H9 (cell line): Measurements from ENCODE around the gene EIF1AD. TPM values are rescaled to one million over a fixed set of nuclear protein-coding genes. Genes with fewer than 3 reads are reported as not detected.

Experiments used
- DNase-seq: peaks from one replicate; pipeline ENCODE4 v3.0.0-alpha.2; 2017
- H2AFZ ChIP-seq: one replicate; pipeline ENCODE4 v1.6.1; 2013; ENCODE audit warnings: mild to moderate bottlenecking, low read length, control low read depth, moderate library complexity
- H2AK5ac ChIP-seq: 2 replicates; pipeline ENCODE4 v1.6.1; 2013; ENCODE audit warnings: low read length, control low read depth, mixed read lengths; ENCODE audit not compliant: insufficient read length
- H2BK120ac ChIP-seq: one replicate; pipeline ENCODE4 v1.6.1; 2013; ENCODE audit warnings: low read depth, mild to moderate bottlenecking, low read length, control low read depth, inconsistent platforms; ENCODE audit not compliant: poor library complexity, severe bottlenecking
- H2BK12ac ChIP-seq: 2 replicates; pipeline ENCODE4 v1.6.1; 2013; ENCODE audit warnings: low read length, control low read depth, mixed read lengths, low read depth; ENCODE audit not compliant: insufficient read length
- H2BK15ac ChIP-seq: 2 replicates; pipeline ENCODE4 v1.6.1; 2013; ENCODE audit warnings: low read depth, low read length, control low read depth
- H2BK20ac ChIP-seq: one replicate; pipeline ENCODE4 v1.6.1; 2013; ENCODE audit warnings: low read depth, mild to moderate bottlenecking, low read length, control low read depth, inconsistent platforms; ENCODE audit not compliant: poor library complexity, severe bottlenecking
- H2BK5ac ChIP-seq: 2 replicates; pipeline ENCODE4 v1.6.1; 2013; ENCODE audit warnings: low read length, control low read depth, mixed read lengths; ENCODE audit not compliant: insufficient read length
- H3K14ac ChIP-seq: 2 replicates; pipeline ENCODE4 v1.6.1; 2013; ENCODE audit warnings: low read length, control low read depth; ENCODE audit not compliant: insufficient read depth
- H3K18ac ChIP-seq: 2 replicates; pipeline ENCODE4 v1.6.1; 2013; ENCODE audit warnings: low read depth, mild to moderate bottlenecking, mixed read lengths, low read length, control low read depth; ENCODE audit not compliant: insufficient read length
- H3K23ac ChIP-seq: 2 replicates; pipeline ENCODE4 v1.6.1; 2013; ENCODE audit warnings: low read length, control low read depth, mixed read lengths, low read depth; ENCODE audit not compliant: insufficient read length
- H3K23me2 ChIP-seq: 2 replicates; pipeline ENCODE4 v1.6.1; 2013; ENCODE audit warnings: low read depth, mild to moderate bottlenecking, mixed read lengths, low read length, control low read depth; ENCODE audit not compliant: insufficient read length, poor library complexity, severe bottlenecking
- H3K27ac ChIP-seq: 2 replicates; pipeline ENCODE4 v1.5.1; 2013; ENCODE audit warnings: low read length, control low read depth, mixed read lengths, low read depth; ENCODE audit not compliant: insufficient read length
- H3K27me3 ChIP-seq: 2 replicates; pipeline ENCODE4 v1.6.1; 2013; ENCODE audit warnings: low read length, control low read depth, inconsistent platforms; ENCODE audit not compliant: insufficient read depth
- H3K4ac ChIP-seq: 2 replicates; pipeline ENCODE4 v1.6.1; 2013; ENCODE audit warnings: low read depth, mild to moderate bottlenecking, control low read depth, inconsistent platforms, low read length, moderate library complexity
- H3K4me1 ChIP-seq: 2 replicates; pipeline ENCODE4 v1.6.1; 2013; ENCODE audit warnings: low read length, control low read depth, inconsistent platforms; ENCODE audit not compliant: insufficient read depth
- H3K4me2 ChIP-seq: 2 replicates; pipeline ENCODE4 v1.6.1; 2013; ENCODE audit warnings: low read length, control low read depth, mixed read lengths; ENCODE audit not compliant: insufficient read length, insufficient read depth
- H3K56ac ChIP-seq: 2 replicates; pipeline ENCODE4 v1.6.1; 2013; ENCODE audit warnings: low read depth, mild to moderate bottlenecking, mixed read lengths, low read length, control low read depth; ENCODE audit not compliant: insufficient read length
- H3K79me1 ChIP-seq: 2 replicates; pipeline ENCODE4 v1.6.1; 2013; ENCODE audit warnings: low read depth, mild to moderate bottlenecking, moderate library complexity, low read length, control low read depth, inconsistent platforms; ENCODE audit not compliant: insufficient read depth, poor library complexity, severe bottlenecking
- H3K79me2 ChIP-seq: 2 replicates; pipeline ENCODE4 v1.6.1; 2013; ENCODE audit warnings: low read length, control low read depth, inconsistent platforms; ENCODE audit not compliant: insufficient read depth
- H3K9ac ChIP-seq: 2 replicates; pipeline ENCODE4 v1.6.1; 2013; ENCODE audit warnings: low read length, control low read depth, mixed read lengths; ENCODE audit not compliant: insufficient read length; ENCODE audit errors: extremely low read depth
- H3K9me3 ChIP-seq: one replicate; pipeline ENCODE4 v1.6.1; 2013; ENCODE audit warnings: low read depth, low read length, inconsistent platforms; ENCODE audit not compliant: control insufficient read depth
- H3T11ph ChIP-seq: one replicate; pipeline ENCODE4 v1.6.1; 2013; ENCODE audit warnings: mild to moderate bottlenecking, low read length, control low read depth, inconsistent platforms
- H4K20me1 ChIP-seq: one replicate; pipeline ENCODE4 v1.6.1; 2013; ENCODE audit not compliant: control insufficient read depth, insufficient read length, insufficient read depth
- H4K5ac ChIP-seq: 2 replicates; pipeline ENCODE4 v1.6.1; 2013; ENCODE audit warnings: low read depth, mild to moderate bottlenecking, mixed read lengths, low read length, control low read depth; ENCODE audit not compliant: insufficient read length
- H4K8ac ChIP-seq: replicated peaks from 2 replicates; pipeline ENCODE4 v1.6.1; 2013; ENCODE audit warnings: low read length, control low read depth, mixed read lengths, low read depth; ENCODE audit not compliant: insufficient read length
- H4K91ac ChIP-seq: 2 replicates; pipeline ENCODE4 v1.6.1; 2013; ENCODE audit warnings: low read depth, mild to moderate bottlenecking, moderate library complexity, mixed read lengths, low read length, control low read depth; ENCODE audit not compliant: insufficient read length
- H3K27ac Mint-ChIP-seq, 3 experiments: 2 replicates in 2 of 3; 3 replicates in 1 of 3; pipeline ENCODE4 v1.8.0; 2020 to 2021; ENCODE audit warnings: mixed read lengths in 3 of 3, mild to moderate bottlenecking in 1 of 3, moderate library complexity in 1 of 3
- H3K27me3 Mint-ChIP-seq: 2 replicates; pipeline ENCODE4 v1.8.0; 2021; ENCODE audit warnings: low read depth, mild to moderate bottlenecking, moderate library complexity, mixed read lengths
- H3K36me3 Mint-ChIP-seq, 3 experiments: 2 replicates in 2 of 3; 3 replicates in 1 of 3; pipeline ENCODE4 v1.8.0; 2020 to 2021; ENCODE audit warnings: low read depth in 3 of 3, mixed read lengths in 3 of 3; ENCODE audit not compliant: insufficient read depth in 1 of 3
- H3K4me1 Mint-ChIP-seq, 2 experiments: 2 replicates each; pipeline ENCODE4 v1.8.0; 2020; ENCODE audit warnings: mixed read lengths in 2 of 2
- H3K4me3 Mint-ChIP-seq, 2 experiments: 2 replicates in 1 of 2; 3 replicates in 1 of 2; pipeline ENCODE4 v1.8.0; 2020 to 2021; ENCODE audit warnings: mild to moderate bottlenecking in 2 of 2, mixed read lengths in 2 of 2, moderate library complexity in 1 of 2
- H3K9me3 Mint-ChIP-seq, 2 experiments: 2 replicates in 1 of 2; 3 replicates in 1 of 2; pipeline ENCODE4 v1.8.0; 2020; ENCODE audit warnings: mild to moderate bottlenecking in 2 of 2, mixed read lengths in 2 of 2, moderate library complexity in 1 of 2
- CTCF ChIP-seq: fragments of 200-600 bp; sonication (generic); conservative IDR thresholded peaks from 3 replicates; pipeline ENCODE4 v1.8.0; 2021; ENCODE audit warnings: antibody characterized with exemption, mild to moderate bottlenecking
- WGBS: extraction: QIAGEN DNeasy Blood & Tissue Kit; methylation state at CpG from one replicate; pipeline ENCODE4 v1.1.7; 2013; ENCODE audit warnings: missing lambda C conversion rate, low lambda C conversion rate, mixed read lengths; ENCODE audit not compliant: insufficient read length; ENCODE audit errors: extremely low coverage; 5-methylcytosine and 5-hydroxymethylcytosine counted together
- total RNA-seq: library from RNA; stranded (reverse); gene quantifications from 2 replicates; pipeline ENCODE4 v1.2.1, GENCODE V29; 2021

EIF1AD gene
- total RNA-seq, 1 experiment from 2014 or later: 46.7 TPM

GRCh38 chr11:66016793-66017177 lies 14.8 kb upstream of the EIF1AD start:
- Histone ChIP-seq H3K79me1 (no peaks in the 10 kb centered on the region), H4K20me1 (no peaks in the 10 kb centered on the region), H3K14ac (no peak overlapping the region), H4K5ac (no peak overlapping the region), H4K8ac (no peak overlapping the region), H3K79me2 (no peaks in the 10 kb centered on the region), H2BK120ac (no peak overlapping the region), H3K23ac (no peak overlapping the region), H2BK12ac (no peak overlapping the region), H2AK5ac (no peak overlapping the region), H3K56ac (no peak overlapping the region), H2AFZ (no peak overlapping the region), H3K4me1 (no peaks in the 10 kb centered on the region), H4K91ac (no peak overlapping the region), H3K27me3 (no peaks in the 10 kb centered on the region; the same call in 1 of the 2 replicates), H3K9ac (no peak overlapping the region), H2BK20ac (no peak overlapping the region), H3K23me2 (peaks cover 6% of the 10 kb centered on the region), H3K18ac (no peak overlapping the region), H3K4ac (no peak overlapping the region), H3T11ph (no peak overlapping the region), H3K4me2 (no peak overlapping the region), H2BK5ac (no peak overlapping the region), H3K27ac (no peak overlapping the region), H3K9me3 (no peaks in the 10 kb centered on the region), H2BK15ac (no peak overlapping the region)
- Mint-ChIP-seq H3K4me3 (no peak overlapping the region), H3K27ac (no peak overlapping the region; a peak in 1 of 7 replicates), H3K36me3 (no peaks in the 10 kb centered on the region; a peak in 1 of 7 replicates), H3K9me3 (no peaks in the 10 kb centered on the region), H3K4me1 (peaks cover 0 to 2% of the 10 kb centered on the region in 2 experiments; a peak in 1 of 4 replicates), H3K27me3 (peaks cover 12% of the 10 kb centered on the region)
- DNase-seq: no peak
- no CpG with 5 or more reads among the region's 10 CpGs for WGBS
- no peak for TF ChIP-seq CTCF
